ENCODE data around the gene ADSS1.

DNA sequence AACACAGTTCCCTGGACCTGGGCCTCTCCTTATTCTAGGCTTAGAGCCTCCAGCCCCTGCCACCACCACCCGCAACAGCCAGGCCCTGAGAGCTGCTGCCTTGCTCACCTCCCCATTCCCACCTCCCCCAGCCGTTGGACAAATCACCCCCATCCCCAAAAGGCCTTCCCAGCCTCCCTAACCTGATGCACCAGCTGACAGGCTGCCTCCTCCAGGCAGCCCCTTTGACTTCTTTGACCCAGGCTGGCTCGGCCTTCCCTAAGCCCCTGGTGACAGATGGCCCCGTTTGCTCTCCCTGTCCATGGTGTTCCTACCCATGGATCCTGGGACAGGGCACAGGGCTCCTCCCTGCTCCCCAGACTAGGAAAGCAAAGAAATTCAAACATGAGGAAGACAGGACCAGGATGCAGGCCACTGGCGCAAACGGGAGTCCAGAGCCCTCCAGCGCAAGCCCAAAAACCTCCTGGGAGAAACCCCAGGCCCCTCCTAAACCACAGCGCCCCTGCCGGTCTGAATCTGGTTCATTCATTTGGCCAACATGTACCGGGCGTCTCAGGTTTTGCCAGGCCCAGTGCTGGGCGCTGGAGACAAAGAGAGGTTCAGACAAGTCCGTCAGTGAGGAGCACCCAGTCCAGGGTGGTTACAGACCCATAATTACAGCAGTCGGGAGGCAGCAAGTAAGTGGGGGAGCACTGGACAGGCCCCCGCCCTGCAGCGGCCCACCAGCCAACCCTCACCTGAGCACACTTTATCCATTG, 69.1 kb downstream of the ADSS1 start:
- TF ChIP-seq, protein P1, sequence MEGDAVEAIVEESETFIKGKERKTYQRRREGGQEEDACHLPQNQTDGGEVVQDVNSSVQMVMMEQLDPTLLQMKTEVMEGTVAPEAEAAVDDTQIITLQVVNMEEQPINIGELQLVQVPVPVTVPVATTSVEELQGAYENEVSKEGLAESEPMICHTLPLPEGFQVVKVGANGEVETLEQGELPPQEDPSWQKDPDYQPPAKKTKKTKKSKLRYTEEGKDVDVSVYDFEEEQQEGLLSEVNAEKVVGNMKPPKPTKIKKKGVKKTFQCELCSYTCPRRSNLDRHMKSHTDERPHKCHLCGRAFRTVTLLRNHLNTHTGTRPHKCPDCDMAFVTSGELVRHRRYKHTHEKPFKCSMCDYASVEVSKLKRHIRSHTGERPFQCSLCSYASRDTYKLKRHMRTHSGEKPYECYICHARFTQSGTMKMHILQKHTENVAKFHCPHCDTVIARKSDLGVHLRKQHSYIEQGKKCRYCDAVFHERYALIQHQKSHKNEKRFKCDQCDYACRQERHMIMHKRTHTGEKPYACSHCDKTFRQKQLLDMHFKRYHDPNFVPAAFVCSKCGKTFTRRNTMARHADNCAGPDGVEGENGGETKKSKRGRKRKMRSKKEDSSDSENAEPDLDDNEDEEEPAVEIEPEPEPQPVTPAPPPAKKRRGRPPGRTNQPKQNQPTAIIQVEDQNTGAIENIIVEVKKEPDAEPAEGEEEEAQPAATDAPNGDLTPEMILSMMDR (IDR thresholded peaks at IDR 0.05; ENCODE audit: low read depth, low read length, poor library complexity, severe bottlenecking) = no peak
- no peak for TF ChIP-seq EZH2phosphoT487 (IDR thresholded peaks at IDR 0.05; ENCODE audit: borderline replicate concordance, low read length)
